ENCODE results near the gene VSIG10L2. TPM values are rescaled to one million over a fixed set of nuclear protein-coding genes. Genes with fewer than 3 reads are reported as not detected.

The VSIG10L2 gene
- total RNA-seq, 1 donor from 2014 or later, result 28.2 TPM

DNA sequence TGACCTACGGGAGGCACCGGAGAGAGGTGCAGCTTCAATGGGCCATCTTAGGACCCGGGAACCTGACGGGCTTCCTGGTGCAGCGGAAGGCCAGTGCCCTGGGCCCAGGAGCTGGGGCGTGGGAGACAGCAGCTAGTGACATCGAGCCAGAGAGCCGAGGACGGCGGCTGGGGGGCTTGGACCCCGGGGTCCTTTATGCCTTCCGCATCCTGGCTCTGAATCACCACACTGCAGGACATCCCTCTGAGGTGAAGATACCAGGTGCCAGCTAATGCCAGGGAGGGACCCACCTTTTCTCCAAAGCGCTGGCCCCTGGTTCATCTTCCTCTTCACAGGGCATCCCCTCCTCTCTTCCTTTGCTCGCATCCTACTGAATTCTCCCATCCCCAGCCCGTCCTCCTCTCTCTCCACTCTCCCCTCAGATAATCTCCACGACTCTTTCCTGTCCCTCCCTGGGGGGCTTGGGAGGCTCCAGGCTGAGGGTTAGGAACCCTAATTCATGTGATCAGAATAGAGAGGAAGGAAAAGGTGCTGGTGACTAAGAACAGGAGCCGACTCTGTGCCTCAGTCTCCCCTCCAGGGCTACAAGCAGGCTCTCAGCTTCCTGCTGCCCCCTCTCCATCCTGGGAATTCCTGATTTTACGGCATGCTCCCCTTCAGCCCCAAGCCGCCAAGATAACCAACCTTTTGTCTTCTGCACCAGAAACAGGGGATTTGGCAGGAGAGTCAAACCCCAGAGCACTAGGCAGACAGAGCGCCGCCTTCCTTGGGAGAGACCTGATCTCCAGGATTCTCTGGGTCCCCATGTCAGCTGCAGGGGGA, 8.5 kb downstream of the VSIG10L2 start:
- H3K4me1 ChIP-seq, result peaks cover 52% of the 10 kb centered on the region
- H3K9me3 ChIP-seq, result no peaks in the 10 kb centered on the region
- H3K27ac ChIP-seq, result no peak overlapping the region
- no peaks in the 10 kb centered on the region for H3K27me3 ChIP-seq
- TF ChIP-seq POLR2AphosphoS5 (IDR thresholded peaks at IDR 0.05; ENCODE audit: insufficient read depth in 1 of 2, low read depth in 1 of 2) (no peak), POLR2A (IDR thresholded peaks at IDR 0.05) (no peak)
- TF ChIP-seq, protein P1, sequence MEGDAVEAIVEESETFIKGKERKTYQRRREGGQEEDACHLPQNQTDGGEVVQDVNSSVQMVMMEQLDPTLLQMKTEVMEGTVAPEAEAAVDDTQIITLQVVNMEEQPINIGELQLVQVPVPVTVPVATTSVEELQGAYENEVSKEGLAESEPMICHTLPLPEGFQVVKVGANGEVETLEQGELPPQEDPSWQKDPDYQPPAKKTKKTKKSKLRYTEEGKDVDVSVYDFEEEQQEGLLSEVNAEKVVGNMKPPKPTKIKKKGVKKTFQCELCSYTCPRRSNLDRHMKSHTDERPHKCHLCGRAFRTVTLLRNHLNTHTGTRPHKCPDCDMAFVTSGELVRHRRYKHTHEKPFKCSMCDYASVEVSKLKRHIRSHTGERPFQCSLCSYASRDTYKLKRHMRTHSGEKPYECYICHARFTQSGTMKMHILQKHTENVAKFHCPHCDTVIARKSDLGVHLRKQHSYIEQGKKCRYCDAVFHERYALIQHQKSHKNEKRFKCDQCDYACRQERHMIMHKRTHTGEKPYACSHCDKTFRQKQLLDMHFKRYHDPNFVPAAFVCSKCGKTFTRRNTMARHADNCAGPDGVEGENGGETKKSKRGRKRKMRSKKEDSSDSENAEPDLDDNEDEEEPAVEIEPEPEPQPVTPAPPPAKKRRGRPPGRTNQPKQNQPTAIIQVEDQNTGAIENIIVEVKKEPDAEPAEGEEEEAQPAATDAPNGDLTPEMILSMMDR (IDR thresholded peaks at IDR 0.05), result no peak
- intact Hi-C loops (cut with DNase I), result loop anchor here (10.0 kb wide), 1 partner anchor 700 kb away; no protein-coding TSS in a partner anchor
- peak in 1 of 2 donors; percentile 72 for DNase-seq (ENCODE audit: extremely low spot score in 2 of 2)
- H3K36me3 ChIP-seq, result no peaks in the 10 kb centered on the region
- H3K4me3 ChIP-seq, result no peak overlapping the region

- Histone ChIP-seq H3K4me1 (peaks cover 52% of the 10 kb centered on the region), H3K36me3 (no peaks in the 10 kb centered on the region), H3K9me3 (no peaks in the 10 kb centered on the region), H3K27ac (no peak overlapping the region), H3K27me3 (no peaks in the 10 kb centered on the region), H3K4me3 (no peak overlapping the region)
- peak in 1 of 2 donors; percentile 81 for DNase-seq (ENCODE audit: extremely low spot score in 2 of 2)
- TF ChIP-seq, protein P1 (IDR thresholded peaks at IDR 0.05), result no peak
- TF ChIP-seq POLR2A (IDR thresholded peaks at IDR 0.05) (no peak), POLR2AphosphoS5 (IDR thresholded peaks at IDR 0.05; ENCODE audit: insufficient read depth in 1 of 2, low read depth in 1 of 2) (no peak)
- intact Hi-C loops (cut with DNase I), result loop anchor here (10.0 kb wide), 1 partner anchor 700 kb away; no protein-coding TSS in a partner anchor
Observed at GRCh38 chr11:125954945-125955640, 9.2 kb downstream of the VSIG10L2 start.

- Histone ChIP-seq H3K36me3 (no peaks in the 10 kb centered on the region), H3K27me3 (no peaks in the 10 kb centered on the region), H3K27ac (no peak overlapping the region), H3K4me3 (no peak overlapping the region), H3K9me3 (no peaks in the 10 kb centered on the region), H3K4me1 (peaks cover 48% of the 10 kb centered on the region)
- TF ChIP-seq POLR2A (IDR thresholded peaks at IDR 0.05) (no peak), POLR2AphosphoS5 (IDR thresholded peaks at IDR 0.05; ENCODE audit: insufficient read depth in 1 of 2, low read depth in 1 of 2) (no peak)
- TF ChIP-seq, protein P1 (IDR thresholded peaks at IDR 0.05), result no peak
- peak; percentile 49 to 87 for DNase-seq (ENCODE audit: extremely low spot score in 2 of 2)
- intact Hi-C loops (cut with DNase I), result loop anchor here (10.0 kb wide), 1 partner anchor 699 kb away; no protein-coding TSS in a partner anchor
Observed at GRCh38 chr11:125955856-125956255, 10.0 kb downstream of the VSIG10L2 start.

- Histone ChIP-seq H3K27me3 (no peaks in the 10 kb centered on the region), H3K4me1 (peaks cover 41% of the 10 kb centered on the region), H3K27ac (peak overlapping the region; percentile 55), H3K4me3 (no peak overlapping the region), H3K9me3 (no peaks in the 10 kb centered on the region), H3K36me3 (no peaks in the 10 kb centered on the region)
- DNase-seq (ENCODE audit: extremely low spot score in 2 of 2), result peak; percentile 84 to 93
- intact Hi-C loops (cut with DNase I), result loop anchor here (10.0 kb wide), 1 partner anchor 698 kb away; no protein-coding TSS in a partner anchor
- TF ChIP-seq, protein P1 (IDR thresholded peaks at IDR 0.05), result no peak
- TF ChIP-seq POLR2AphosphoS5 (IDR thresholded peaks at IDR 0.05; ENCODE audit: insufficient read depth in 1 of 2, low read depth in 1 of 2), result peak in 1 of 2 donors; percentile 49
- TF ChIP-seq POLR2A (IDR thresholded peaks at IDR 0.05), result no peak
Observed at GRCh38 chr11:125956391-125957134, 10.7 kb downstream of the VSIG10L2 start.

Data from vagina (tissue), 2 donors.